Keratinocyte (primary cell): Measurements from ENCODE around the gene SPTSSA.

Source experiments
- EZH2 ChIP-seq: IDR thresholded peaks from one replicate; pipeline ENCODE4 v1.6.1; 2012; ENCODE audit warnings: inconsistent platforms, mild to moderate bottlenecking, low read length, moderate library complexity
- TF ChIP-seq, protein P1 (sequence below), 3 experiments: IDR thresholded peaks in 1 of 3; conservative IDR thresholded peaks in 1 of 3; optimal IDR thresholded peaks in 1 of 3; 2 replicates in 2 of 3; 3 replicates in 1 of 3; pipeline versions ENCODE3 to v1.5.1; 2011; ENCODE audit warnings: low read length in 3 of 3, mild to moderate bottlenecking in 3 of 3, moderate library complexity in 2 of 3, control low read depth in 1 of 3, inconsistent platforms in 1 of 3; ENCODE audit not compliant: insufficient read depth in 2 of 3; ENCODE audit errors: extremely low read depth in 1 of 3

DNA sequence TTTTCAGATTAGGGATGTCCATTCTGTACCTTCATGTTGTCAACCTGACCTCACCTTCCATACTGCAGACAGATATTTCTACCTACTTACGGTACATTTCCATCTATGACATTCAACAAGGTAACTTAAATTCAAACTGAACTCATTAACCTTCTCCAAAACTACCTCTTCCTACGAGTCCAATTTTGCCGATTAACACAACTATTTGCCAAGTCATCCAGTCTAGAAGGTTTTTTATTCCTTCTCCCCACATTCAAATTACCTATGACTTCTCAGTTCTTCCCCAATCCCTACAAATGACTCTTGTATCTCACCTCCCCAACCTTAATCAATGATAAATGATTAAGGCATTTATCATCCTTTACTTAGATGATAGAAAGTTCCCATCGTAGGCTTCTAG, 23.6 kb downstream of the SPTSSA start:
- TF ChIP-seq, protein P1, sequence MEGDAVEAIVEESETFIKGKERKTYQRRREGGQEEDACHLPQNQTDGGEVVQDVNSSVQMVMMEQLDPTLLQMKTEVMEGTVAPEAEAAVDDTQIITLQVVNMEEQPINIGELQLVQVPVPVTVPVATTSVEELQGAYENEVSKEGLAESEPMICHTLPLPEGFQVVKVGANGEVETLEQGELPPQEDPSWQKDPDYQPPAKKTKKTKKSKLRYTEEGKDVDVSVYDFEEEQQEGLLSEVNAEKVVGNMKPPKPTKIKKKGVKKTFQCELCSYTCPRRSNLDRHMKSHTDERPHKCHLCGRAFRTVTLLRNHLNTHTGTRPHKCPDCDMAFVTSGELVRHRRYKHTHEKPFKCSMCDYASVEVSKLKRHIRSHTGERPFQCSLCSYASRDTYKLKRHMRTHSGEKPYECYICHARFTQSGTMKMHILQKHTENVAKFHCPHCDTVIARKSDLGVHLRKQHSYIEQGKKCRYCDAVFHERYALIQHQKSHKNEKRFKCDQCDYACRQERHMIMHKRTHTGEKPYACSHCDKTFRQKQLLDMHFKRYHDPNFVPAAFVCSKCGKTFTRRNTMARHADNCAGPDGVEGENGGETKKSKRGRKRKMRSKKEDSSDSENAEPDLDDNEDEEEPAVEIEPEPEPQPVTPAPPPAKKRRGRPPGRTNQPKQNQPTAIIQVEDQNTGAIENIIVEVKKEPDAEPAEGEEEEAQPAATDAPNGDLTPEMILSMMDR (optimal IDR thresholded peaks at IDR 0.05 in 1 of 3, IDR thresholded peaks at IDR 0.05 in 1 of 3, conservative IDR thresholded peaks at IDR 0.05 in 1 of 3; ENCODE audit: extremely low read depth in 1 of 3, insufficient read depth in 2 of 3, low read length in 3 of 3), result no peak
- TF ChIP-seq EZH2, result no peak
